DOHH2 (cell line): ENCODE data around the gene WWOX.

Experiments
- H3F3A ChIP-seq: fragments of 200-600 bp; sonication (generic), shearing (Covaris generic); 2 replicates; pipeline ENCODE4 v1.6.0; 2016; ENCODE audit warnings: antibody characterized with exemption, mild to moderate bottlenecking; ENCODE audit not compliant: control insufficient read depth, insufficient read depth
- H3K27ac ChIP-seq: fragments of 200-600 bp; sonication (generic); 2 replicates; pipeline ENCODE4 v1.5.1; 2014; ENCODE audit warnings: low read depth, mild to moderate bottlenecking, low read length, moderate library complexity
- H3K27me3 ChIP-seq: fragments of 200-600 bp; sonication (generic); 2 replicates; pipeline ENCODE4 v1.6.1; 2014; ENCODE audit warnings: mild to moderate bottlenecking, low read length, mixed read lengths; ENCODE audit not compliant: control insufficient read depth
- H3K36me3 ChIP-seq: fragments of 200-600 bp; sonication (generic); 2 replicates; pipeline ENCODE4 v1.6.1; 2014; ENCODE audit warnings: mild to moderate bottlenecking, low read length, moderate library complexity, mixed read lengths; ENCODE audit not compliant: control insufficient read depth
- H3K4me1 ChIP-seq: fragments of 200-600 bp; sonication (generic); 2 replicates; pipeline ENCODE4 v1.6.1; 2014; ENCODE audit warnings: mild to moderate bottlenecking, low read length, mixed read lengths; ENCODE audit not compliant: control insufficient read depth
- H3K4me2 ChIP-seq: fragments of 200-600 bp; sonication (generic); 2 replicates; pipeline ENCODE4 v1.6.0; 2014; ENCODE audit warnings: mild to moderate bottlenecking, low read length, moderate library complexity
- H3K4me3 ChIP-seq: fragments of 200-600 bp; sonication (generic); 2 replicates; pipeline ENCODE4 v1.5.1; 2014; ENCODE audit warnings: mild to moderate bottlenecking, low read length, mixed read lengths
- H3K79me2 ChIP-seq: fragments of 200-600 bp; sonication (generic); 2 replicates; pipeline ENCODE4 v1.6.1; 2014; ENCODE audit warnings: mild to moderate bottlenecking, low read length, mixed read lengths; ENCODE audit not compliant: control insufficient read depth
- H3K9me2 ChIP-seq: fragments of 200-600 bp; sonication (generic); replicated peaks from 2 replicates; pipeline ENCODE4 v1.6.1; 2014; ENCODE audit warnings: mild to moderate bottlenecking, low read length, mixed read lengths; ENCODE audit not compliant: control insufficient read depth
- H3K9me3 ChIP-seq: fragments of 200-600 bp; sonication (generic); 2 replicates; pipeline ENCODE4 v1.6.1; 2014; ENCODE audit warnings: antibody characterized with exemption, low read length, mixed read lengths; ENCODE audit not compliant: control insufficient read depth, insufficient read depth
- H4K20me1 ChIP-seq: fragments of 200-600 bp; sonication (generic); 2 replicates; pipeline ENCODE4 v1.6.0; 2014; ENCODE audit warnings: low read depth, mild to moderate bottlenecking, antibody characterized with exemption, low read length, moderate library complexity; ENCODE audit not compliant: control insufficient read depth, insufficient read depth
- EZH2phosphoT487 ChIP-seq: fragments of 200-600 bp; sonication (generic); IDR thresholded peaks from 2 replicates; pipeline ENCODE4 v1.6.1; 2017; ENCODE audit warnings: borderline replicate concordance, mild to moderate bottlenecking, antibody characterized with exemption, low read length, moderate library complexity, mixed read lengths
- TF ChIP-seq, protein P1 (sequence below): fragments of 200-600 bp; sonication (generic); IDR thresholded peaks from one replicate; pipeline ENCODE4 v1.5.1; 2014; ENCODE audit warnings: antibody characterized with exemption, mild to moderate bottlenecking, low read depth, low read length; ENCODE audit not compliant: poor library complexity, severe bottlenecking

Gene WWOX

DNA sequence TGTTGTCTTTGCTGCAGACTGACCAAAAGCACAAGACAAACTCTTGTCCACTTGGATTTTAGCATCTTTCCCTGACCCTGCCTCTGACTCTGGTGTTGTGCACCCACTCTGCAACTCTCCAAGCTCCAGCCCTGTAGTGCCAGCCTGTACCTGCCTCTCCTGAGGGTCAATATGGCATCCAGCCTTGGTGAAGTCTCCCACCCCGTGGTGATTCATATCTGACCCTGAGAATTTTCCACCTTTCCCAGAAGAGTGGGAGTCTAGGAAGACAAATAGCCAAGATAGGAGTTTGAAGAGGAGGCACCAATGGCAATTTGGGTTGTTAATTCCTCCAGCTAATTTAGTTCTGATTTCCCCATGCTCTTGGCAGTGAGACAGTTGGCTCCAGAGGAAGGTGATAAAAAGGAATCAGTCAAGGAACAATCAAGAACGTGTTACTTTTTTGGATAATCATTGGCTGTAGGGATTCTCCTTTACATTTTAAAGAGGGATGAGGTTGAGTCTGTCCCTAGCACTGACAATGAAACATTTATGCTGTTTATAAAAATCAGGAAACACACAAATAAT lies 1085.1 kb downstream of the WWOX start:
- H3K36me3 ChIP-seq, result no peaks in the 10 kb centered on the region
- no peaks in the 10 kb centered on the region for H4K20me1 ChIP-seq
- no peaks in the 10 kb centered on the region; the same call in 1 of the 2 replicates for H3K9me3 ChIP-seq
- H3K79me2 ChIP-seq, result no peaks in the 10 kb centered on the region
- TF ChIP-seq, protein P1, sequence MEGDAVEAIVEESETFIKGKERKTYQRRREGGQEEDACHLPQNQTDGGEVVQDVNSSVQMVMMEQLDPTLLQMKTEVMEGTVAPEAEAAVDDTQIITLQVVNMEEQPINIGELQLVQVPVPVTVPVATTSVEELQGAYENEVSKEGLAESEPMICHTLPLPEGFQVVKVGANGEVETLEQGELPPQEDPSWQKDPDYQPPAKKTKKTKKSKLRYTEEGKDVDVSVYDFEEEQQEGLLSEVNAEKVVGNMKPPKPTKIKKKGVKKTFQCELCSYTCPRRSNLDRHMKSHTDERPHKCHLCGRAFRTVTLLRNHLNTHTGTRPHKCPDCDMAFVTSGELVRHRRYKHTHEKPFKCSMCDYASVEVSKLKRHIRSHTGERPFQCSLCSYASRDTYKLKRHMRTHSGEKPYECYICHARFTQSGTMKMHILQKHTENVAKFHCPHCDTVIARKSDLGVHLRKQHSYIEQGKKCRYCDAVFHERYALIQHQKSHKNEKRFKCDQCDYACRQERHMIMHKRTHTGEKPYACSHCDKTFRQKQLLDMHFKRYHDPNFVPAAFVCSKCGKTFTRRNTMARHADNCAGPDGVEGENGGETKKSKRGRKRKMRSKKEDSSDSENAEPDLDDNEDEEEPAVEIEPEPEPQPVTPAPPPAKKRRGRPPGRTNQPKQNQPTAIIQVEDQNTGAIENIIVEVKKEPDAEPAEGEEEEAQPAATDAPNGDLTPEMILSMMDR, result no peak
- no peak for TF ChIP-seq EZH2phosphoT487
- H3K4me1 ChIP-seq, result peaks cover 11% of the 10 kb centered on the region
- no peaks in the 10 kb centered on the region for H3K9me2 ChIP-seq
- H3K27me3 ChIP-seq, result peaks cover 3% of the 10 kb centered on the region; the same call in 1 of the 2 replicates
- H3K4me3 ChIP-seq, result no peak overlapping the region
- H3K27ac ChIP-seq, result no peak overlapping the region
- no peak overlapping the region for H3K4me2 ChIP-seq
- H3F3A ChIP-seq, result no peaks in the 10 kb centered on the region

GRCh38 chr16:79185711-79186110 lies 1086.3 kb downstream of the WWOX start:
- Histone ChIP-seq H3K4me1 (peaks cover 11% of the 10 kb centered on the region), H3F3A (no peaks in the 10 kb centered on the region), H3K79me2 (no peaks in the 10 kb centered on the region), H3K4me3 (no peak overlapping the region), H3K4me2 (no peak overlapping the region), H3K27ac (no peak overlapping the region), H3K9me2 (no peaks in the 10 kb centered on the region), H3K36me3 (no peaks in the 10 kb centered on the region), H3K27me3 (peaks cover 3% of the 10 kb centered on the region; the same call in 1 of the 2 replicates), H3K9me3 (no peaks in the 10 kb centered on the region; the same call in 1 of the 2 replicates), H4K20me1 (no peaks in the 10 kb centered on the region)
- TF ChIP-seq, protein P1, result no peak
- no peak for TF ChIP-seq EZH2phosphoT487

GRCh38 chr16:79186196-79186595 lies 1086.7 kb downstream of the WWOX start:
- Histone ChIP-seq H3K27me3 (peaks cover 3% of the 10 kb centered on the region; the same call in 1 of the 2 replicates), H4K20me1 (no peaks in the 10 kb centered on the region), H3K4me2 (no peak overlapping the region), H3K79me2 (no peaks in the 10 kb centered on the region), H3K9me2 (no peaks in the 10 kb centered on the region), H3K27ac (no peak overlapping the region), H3K9me3 (no peaks in the 10 kb centered on the region; the same call in 1 of the 2 replicates), H3K4me1 (peaks cover 11% of the 10 kb centered on the region), H3F3A (no peaks in the 10 kb centered on the region), H3K4me3 (no peak overlapping the region), H3K36me3 (no peaks in the 10 kb centered on the region)
- TF ChIP-seq, protein P1, result no peak
